ENCODE results near the gene TDP2.

TDP2 gene, protein sequence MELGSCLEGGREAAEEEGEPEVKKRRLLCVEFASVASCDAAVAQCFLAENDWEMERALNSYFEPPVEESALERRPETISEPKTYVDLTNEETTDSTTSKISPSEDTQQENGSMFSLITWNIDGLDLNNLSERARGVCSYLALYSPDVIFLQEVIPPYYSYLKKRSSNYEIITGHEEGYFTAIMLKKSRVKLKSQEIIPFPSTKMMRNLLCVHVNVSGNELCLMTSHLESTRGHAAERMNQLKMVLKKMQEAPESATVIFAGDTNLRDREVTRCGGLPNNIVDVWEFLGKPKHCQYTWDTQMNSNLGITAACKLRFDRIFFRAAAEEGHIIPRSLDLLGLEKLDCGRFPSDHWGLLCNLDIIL

DNA sequence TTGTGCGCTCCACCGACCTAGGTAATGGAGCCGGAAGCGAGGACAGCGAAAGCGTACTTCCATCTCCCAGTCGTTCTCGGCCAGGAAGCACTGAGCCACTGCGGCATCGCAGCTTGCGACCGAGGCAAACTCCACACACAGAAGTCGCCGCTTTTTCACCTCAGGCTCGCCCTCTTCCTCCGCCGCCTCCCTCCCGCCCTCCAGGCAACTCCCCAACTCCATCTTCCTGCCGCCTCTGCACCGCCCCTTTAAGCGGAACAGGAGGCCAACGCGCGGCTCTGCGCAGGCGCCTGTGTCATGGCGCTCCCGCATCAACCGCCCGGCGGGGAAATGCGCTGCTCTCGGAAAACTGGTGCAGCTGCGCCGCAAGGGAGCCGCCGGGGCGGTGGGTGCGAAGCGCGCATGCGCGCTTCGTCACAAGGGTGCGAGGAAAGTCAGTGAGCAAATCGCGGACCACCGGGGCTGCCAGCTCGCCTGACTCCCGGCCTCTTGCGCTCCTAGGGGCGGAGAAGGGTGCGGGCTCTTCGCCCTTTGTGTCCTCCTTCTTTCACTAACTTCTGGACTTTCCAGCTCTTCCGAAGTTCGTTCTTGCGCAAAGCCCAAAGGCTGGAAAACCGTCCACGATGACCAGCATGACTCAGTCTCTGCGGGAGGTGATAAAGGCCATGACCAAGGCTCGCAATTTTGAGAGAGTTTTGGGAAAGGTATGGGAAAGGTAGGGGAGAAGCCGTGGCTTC is at the start of gene TDP2, which contains the start of gene ACOT13:
TDP2 (minus strand) TSS at position 259 of the 737 bp plus-strand sequence; CDS start at position 222, 37 bp downstream.
ACOT13 (plus strand) TSS at position 437 of the 737 bp plus-strand sequence; CDS start at position 624, 187 bp downstream.
- peak; percentile 86 to 92 for DNase-seq (ENCODE audit: low read depth in 2 of 2)

GRCh38 chr6:24710519-24711303 is 44.0 kb upstream of the TDP2 start:
- DNase-seq (ENCODE audit: low read depth in 2 of 2) = no peak

- DNase-seq (ENCODE audit: low read depth in 2 of 2) = no peak
These were observed 42.5 kb upstream of the TDP2 start for GRCh38 chr6:24709014-24709711.

- no peak for DNase-seq (ENCODE audit: low read depth in 2 of 2)
These were observed 41.9 kb upstream of the TDP2 start for GRCh38 chr6:24708612-24709011.

GRCh38 chr6:24704468-24704867 is 37.8 kb upstream of the TDP2 start:
- no peak for DNase-seq (ENCODE audit: low read depth in 2 of 2)

DNA sequence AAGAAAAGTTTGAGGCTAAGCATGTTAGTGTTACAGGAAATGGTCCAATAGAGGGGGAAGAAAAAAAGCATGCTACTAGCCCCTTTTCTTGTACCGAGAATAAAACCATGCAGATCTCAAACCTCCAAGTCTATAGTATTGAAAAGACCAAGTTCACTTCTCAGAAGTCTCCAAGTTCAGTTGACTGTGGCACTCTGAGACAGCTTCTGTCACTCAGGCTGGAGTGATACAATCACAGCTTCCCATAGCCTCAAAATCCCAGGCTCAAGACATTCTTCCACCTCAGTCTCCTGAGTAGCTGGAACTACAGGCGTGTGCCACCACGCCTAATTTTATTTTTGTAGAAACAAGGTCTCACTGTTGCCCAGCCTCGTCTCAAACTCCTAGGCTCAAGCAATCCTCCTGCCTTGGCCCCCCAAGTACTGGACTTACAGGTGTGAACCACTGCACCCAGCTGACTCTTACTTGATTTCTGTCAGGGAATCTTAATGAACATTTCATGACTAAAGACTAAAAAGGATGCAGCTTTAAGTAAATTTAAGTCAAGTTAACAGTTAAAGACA is 36.1 kb upstream of the TDP2 start:
- no peak for DNase-seq (ENCODE audit: low read depth in 2 of 2)

DNA sequence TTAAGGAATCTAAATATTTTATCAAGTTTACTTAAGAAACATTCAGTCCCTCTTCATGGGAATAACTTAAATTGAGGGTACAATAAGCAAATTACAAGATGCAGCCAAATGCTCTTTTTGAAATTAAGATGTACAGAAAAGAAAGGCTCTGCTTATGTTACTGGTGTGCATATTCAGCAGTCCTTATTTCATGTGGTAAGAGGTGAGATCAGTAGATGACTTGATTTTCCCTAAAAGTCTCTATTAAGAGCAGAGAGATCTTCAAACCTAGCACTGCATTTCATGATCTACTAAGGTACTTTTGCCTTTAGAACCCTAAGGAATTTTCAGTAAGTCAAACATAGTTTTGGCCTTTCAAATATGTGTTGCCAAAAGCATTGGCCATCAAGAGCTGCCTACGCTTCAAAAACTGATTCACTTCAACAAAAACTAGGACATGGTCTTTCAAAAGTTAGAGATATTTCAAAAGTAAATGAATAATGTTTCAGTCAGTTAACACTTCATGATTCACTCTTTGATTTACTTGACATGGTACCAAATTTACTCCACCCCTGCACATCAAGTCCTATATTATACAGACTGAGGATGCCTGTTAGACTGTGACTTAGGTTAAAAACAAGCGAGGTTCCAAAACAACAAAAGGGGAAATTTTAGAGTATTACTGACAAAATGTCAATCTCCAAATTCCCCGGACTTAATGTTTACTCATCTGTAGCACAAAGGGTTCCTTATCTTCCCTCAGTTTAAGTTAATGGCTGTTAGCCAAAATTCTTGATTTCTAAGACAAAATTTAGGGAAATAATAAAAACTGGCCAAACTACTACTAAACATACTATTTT is 33.0 kb upstream of the TDP2 start:
- DNase-seq (ENCODE audit: low read depth in 2 of 2) = no peak

DNA sequence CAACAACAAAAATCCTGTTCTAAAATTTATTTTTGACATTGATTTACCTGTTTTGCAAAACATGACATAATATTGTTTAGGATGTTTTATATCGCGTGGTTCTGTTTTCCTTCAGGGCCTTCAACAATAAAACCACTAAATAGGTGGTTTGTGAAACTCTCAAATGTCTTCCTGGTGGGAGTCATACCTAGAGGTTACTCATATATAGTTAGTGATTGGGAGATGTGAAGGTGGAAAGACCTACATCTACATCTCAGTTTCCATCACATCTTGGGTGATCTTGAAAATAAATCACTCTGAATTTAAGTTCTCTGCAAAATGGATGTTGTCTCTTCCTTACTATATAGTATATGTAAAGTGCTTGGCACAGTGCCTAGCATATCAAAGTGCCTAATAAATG is 29.4 kb upstream of the TDP2 start:
- DNase-seq (ENCODE audit: low read depth in 2 of 2) = no peak

GRCh38 chr6:24695635-24696034 is 28.9 kb upstream of the TDP2 start:
- DNase-seq (ENCODE audit: low read depth in 2 of 2) = peak in 1 of 2 donors; percentile 5

GRCh38 chr6:24694198-24694597 is 27.5 kb upstream of the TDP2 start:
- DNase-seq (ENCODE audit: low read depth in 2 of 2) = no peak

DNA sequence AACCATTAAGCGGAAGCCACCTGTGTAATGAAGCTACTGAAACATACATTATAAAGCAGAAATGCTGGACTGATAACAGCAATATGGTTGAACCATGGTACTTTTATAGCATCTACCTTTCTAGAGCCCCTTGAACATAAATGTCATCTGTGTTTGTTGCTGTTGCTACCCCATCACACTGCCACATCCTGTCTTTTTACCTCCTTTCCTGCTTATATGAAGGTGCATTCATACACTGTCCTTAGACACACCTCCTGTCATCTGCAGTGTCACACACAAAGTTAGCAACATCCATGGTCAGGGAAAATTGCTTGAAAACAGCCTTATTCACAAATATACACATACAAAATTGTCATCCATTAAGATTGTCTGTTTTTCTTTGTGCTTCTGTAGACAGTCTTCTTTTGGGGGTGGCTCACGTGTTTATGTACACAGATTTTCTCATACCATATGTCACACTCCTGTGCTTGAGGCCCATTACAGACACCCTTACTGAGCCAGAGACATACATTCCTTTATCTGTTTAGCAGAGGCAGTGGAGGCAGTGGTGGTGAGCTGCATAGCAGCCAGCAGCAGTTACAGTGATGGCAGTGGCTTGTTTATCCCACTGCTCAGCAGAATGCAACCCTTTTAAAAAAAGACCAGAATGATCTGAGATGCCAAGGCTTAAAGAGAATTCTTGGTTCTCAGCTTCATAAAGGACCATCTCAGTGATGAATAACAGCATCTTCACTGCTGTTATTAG is 26.3 kb upstream of the TDP2 start:
- no peak for DNase-seq (ENCODE audit: low read depth in 2 of 2)

- no peak for DNase-seq (ENCODE audit: low read depth in 2 of 2)
These were observed 25.7 kb upstream of the TDP2 start for GRCh38 chr6:24692415-24692814.

DNA sequence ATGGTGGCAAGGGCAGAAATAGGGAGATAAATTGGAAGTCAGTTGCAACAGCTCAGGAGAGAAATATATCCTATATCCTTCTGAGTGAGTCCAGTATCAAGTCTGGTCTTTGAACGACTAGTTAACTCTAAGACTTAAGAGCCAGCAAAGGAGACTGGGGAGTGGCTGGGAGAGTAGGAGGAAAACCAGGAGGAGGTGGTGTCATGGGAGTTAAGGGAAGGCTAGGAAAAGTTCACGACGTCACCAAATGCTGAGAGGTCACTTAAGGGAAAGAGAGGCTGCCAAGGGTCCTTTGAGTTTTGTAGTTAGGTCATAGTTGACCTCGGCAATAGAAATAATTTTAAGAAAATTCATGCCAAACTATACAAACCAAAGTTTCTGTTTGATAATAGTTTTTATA is 25.3 kb upstream of the TDP2 start:
- DNase-seq (ENCODE audit: low read depth in 2 of 2) = no peak

GRCh38 chr6:24691550-24691949 is 24.9 kb upstream of the TDP2 start:
- DNase-seq (ENCODE audit: low read depth in 2 of 2) = no peak

DNA sequence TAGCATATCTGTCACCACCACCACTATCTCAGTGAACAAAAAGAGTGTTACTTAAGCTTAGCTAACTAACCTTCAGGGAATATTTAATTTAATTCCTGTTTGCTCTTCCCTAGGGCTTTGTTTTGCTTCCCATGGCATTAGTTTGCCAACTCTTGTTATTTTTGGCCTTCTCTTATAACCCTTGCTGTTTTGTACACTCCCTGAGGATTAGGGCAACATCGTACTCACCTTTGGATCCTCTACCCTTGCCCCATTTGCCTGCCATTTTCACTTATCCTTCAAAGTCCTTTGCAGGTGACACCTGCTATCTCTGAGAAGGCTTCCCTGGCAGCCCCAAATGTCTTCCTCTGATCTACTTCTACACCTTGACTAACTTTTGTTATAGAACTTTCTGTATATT is 23.9 kb upstream of the TDP2 start:
- DNase-seq (ENCODE audit: low read depth in 2 of 2) = no peak

DNA sequence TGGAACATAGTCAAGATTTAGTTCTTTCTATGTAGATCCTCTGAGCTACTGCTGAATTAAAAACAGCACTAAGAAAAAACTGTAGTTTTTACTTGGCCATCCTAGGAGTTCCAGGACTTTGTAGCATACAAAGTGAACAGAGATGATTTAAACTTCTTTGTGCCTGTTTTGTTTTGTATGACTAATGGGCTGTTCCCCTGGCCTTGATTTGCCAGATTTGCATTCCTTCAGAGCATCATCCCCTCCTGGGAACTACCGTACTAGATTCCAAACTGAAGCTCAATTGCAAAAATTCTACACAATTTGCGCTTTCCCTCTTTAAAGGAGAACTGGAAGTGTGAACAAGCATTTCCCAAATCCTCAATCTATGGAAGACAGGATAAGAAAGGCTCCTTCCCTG is 23.3 kb upstream of the TDP2 start:
- no peak for DNase-seq (ENCODE audit: low read depth in 2 of 2)

DNA sequence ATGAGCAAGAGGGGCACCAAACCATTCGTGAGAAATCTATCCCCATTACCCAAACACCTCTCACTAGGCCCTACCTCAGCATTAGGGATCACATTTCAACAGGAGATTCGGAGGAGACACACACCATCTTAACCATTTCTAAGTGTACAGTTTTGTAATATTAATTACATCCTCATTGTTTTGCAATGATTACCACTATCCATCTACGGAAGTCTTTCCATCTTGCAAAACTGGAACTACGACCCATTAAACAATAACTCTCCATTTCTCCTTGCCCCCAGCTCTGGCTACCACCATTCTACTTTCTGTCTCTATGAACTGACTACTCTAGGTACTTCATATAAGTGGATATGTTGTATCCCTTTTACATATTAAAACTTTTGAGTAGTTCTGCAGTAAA is 20.2 kb upstream of the TDP2 start:
- no peak for DNase-seq (ENCODE audit: low read depth in 2 of 2)

GRCh38 chr6:24686408-24686807 is 19.7 kb upstream of the TDP2 start:
- DNase-seq (ENCODE audit: low read depth in 2 of 2) = no peak

Measured in stimulated activated CD4-positive, alpha-beta T cell treated with anti-CD3 and anti-CD28 coated beads, Interleukin-1b, Interleukin-23, amount 100 ng/mL, for 1 hour (primary cell).